Astrocyte of the cerebellum (primary cell): Measurements from ENCODE around the gene CPM.

Experiments
- DNase-seq: peaks from one replicate; pipeline ENCODE4 v3.0.0-alpha.2; 2011; ENCODE audit warnings: low read depth
- H3K4me3 ChIP-seq: 2 replicates; pipeline ENCODE4 v1.5.1; 2011; ENCODE audit warnings: mild to moderate bottlenecking, low read depth, low read length, moderate library complexity
- in situ Hi-C: cut with HindIII; loops from 2 replicates; pipeline ENCODE4 v1.10.0; 2017; ENCODE audit warnings: low sequenced_read_pairs
- TF ChIP-seq, protein P1 (sequence below): IDR thresholded peaks from 2 replicates; pipeline ENCODE4 v1.5.1; 2012; ENCODE audit warnings: low read length, low read depth, moderate library complexity, mild to moderate bottlenecking; ENCODE audit errors: missing control alignments

The CPM gene

DNA sequence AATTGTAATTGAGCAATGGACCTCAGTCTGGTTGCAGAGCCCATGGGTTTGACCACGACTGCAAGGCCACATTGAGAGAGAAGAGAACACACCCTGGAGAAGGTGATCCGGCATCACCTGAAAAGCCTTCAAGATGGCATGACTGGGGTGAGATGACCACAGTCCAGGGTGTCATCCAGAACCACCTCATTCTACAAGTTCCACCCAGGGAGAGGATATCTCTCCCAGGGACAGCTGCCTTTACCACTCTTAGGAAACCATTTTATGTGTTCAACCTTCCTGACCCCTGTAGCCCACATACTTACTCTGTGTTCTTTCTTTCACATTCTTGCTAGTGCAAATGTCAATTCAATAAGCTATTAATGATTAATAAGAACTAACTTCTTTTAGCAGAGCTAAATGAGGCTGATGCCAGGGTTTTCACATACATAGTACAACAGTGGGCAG, 43.4 kb upstream of the CPM start:
- no peak overlapping the region for H3K4me3 ChIP-seq
- TF ChIP-seq, protein P1, sequence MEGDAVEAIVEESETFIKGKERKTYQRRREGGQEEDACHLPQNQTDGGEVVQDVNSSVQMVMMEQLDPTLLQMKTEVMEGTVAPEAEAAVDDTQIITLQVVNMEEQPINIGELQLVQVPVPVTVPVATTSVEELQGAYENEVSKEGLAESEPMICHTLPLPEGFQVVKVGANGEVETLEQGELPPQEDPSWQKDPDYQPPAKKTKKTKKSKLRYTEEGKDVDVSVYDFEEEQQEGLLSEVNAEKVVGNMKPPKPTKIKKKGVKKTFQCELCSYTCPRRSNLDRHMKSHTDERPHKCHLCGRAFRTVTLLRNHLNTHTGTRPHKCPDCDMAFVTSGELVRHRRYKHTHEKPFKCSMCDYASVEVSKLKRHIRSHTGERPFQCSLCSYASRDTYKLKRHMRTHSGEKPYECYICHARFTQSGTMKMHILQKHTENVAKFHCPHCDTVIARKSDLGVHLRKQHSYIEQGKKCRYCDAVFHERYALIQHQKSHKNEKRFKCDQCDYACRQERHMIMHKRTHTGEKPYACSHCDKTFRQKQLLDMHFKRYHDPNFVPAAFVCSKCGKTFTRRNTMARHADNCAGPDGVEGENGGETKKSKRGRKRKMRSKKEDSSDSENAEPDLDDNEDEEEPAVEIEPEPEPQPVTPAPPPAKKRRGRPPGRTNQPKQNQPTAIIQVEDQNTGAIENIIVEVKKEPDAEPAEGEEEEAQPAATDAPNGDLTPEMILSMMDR: no peak
- in situ Hi-C loops: no loop called here
- DNase-seq: no peak

- H3K4me3 ChIP-seq: no peak overlapping the region
- TF ChIP-seq, protein P1: no peak
- no peak for DNase-seq
- in situ Hi-C loops: no loop called here
Observed at GRCh38 chr12:68975811-68976210, 42.8 kb upstream of the CPM start.

DNA sequence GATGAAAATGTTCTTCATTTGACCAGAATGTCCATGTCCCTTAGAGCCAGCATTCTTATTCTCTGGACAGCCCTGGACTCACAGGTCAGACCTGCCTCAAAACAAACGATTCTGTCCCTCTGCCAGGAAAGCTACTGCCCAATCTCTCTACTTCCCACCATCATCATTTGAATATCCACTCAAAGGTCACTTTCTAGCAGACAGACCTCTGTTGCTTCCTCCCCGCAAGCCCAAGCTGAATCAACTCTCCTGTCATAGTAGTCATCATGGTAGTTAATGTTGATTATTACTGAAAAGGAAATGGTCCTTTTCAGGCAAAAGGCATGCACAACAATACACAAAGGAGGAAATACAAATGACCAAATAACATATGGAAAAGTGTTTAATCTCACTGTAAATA, 39.6 kb upstream of the CPM start:
- in situ Hi-C loops: no loop called here
- DNase-seq: no peak
- no peak overlapping the region for H3K4me3 ChIP-seq
- TF ChIP-seq, protein P1: no peak

DNA sequence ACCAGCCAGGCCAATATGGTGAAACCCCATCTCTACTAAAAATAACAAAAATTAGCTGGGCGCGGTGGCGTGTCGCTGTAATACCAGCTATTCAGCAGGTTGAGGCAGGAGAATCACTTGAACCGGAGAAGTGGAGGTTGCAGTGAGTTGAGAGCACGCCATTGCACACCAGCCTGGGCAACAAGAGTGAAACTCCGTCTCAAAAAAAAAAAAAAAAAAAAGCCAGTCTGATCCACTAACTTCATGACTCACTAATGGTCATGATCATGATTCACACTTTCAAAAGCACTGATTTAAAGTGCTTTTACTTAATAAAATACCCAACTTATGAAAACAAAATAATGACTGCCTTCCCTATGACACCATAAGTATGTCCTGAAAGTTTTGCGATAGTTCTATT, 38.4 kb upstream of the CPM start:
- DNase-seq: no peak
- no peak overlapping the region for H3K4me3 ChIP-seq
- in situ Hi-C loops: no loop called here
- TF ChIP-seq, protein P1: no peak

DNA sequence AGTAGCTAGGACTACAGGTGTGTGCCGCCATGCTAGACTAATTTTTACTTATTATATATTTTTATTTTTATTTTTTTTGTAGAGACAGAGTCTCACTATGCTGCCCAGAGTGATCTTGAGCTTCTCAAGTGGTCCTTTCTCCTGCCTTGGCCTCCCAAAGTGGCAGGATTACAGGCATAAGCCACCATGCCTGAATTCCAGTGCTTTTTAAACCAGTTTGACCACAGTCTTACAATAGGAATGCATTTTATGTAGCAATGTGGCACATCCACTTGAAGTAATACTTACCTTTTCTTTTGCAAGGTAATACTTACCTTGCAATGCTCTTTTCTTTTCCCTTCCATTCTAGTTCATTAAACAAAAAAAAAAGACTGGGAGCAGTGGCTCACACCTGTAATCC, 38.0 kb upstream of the CPM start:
- in situ Hi-C loops: no loop called here

DNA sequence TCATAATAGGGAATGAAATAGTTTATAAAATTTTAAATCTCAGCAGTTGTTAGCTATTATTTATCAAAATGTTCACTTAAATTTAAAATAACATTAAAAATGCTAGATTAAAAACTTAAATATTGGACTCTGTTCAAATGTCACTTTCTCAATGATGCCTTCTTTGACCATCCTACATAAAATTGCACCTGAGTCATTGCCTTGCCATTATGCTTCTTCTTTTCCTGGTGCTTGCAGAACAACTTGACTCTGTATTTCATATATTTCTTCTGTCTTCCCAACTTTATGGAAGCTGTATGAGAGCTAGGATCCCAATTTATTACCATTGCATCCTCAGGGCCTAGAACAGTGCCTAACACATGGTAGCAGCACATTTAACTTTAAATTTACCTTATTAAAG, 37.3 kb upstream of the CPM start:
- H3K4me3 ChIP-seq: no peak overlapping the region
- TF ChIP-seq, protein P1: no peak
- no peak for DNase-seq
- in situ Hi-C loops: no loop called here

More for the DNA sequence above, 38.0 kb upstream of the CPM start:
- TF ChIP-seq, protein P1: no peak
- no peak overlapping the region for H3K4me3 ChIP-seq
- DNase-seq: no peak

DNA sequence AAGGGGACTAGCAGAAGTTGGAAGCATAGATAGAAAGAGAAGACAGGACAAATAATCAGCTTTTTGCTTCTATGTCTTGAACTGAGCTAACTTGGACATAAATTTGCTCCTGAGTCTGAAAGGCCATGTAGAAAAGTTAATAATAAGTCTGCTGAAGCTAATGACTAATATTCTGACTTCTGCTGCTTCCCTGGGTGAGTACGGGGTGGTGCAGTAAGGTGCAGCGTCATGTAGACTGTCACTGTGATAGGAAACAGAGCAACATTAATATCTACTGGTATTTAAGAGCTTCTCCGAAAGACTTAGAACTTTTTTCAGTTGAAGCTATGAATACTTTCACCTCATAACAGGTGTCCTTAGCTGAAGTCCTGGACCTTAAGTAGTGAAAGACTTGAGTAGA, 34.1 kb upstream of the CPM start:
- TF ChIP-seq, protein P1: no peak
- DNase-seq: no peak
- H3K4me3 ChIP-seq: no peak overlapping the region
- in situ Hi-C loops: loop anchor here (5.0 kb wide), 2 partner anchors 80 to 95 kb away; no protein-coding TSS in a partner anchor
